ENCODE results near the gene SAMHD1.

GRCh38 chr20:36908603-36909002, 42.9 kb downstream of the SAMHD1 start:
- TF ChIP-seq CTCF (IDR thresholded peaks at IDR 0.05; ENCODE audit: insufficient read depth, low read length, poor library complexity, severe bottlenecking) (no peak), EZH2phosphoT487 (conservative IDR thresholded peaks at IDR 0.05; ENCODE audit: low read length) (no peak)

All from SU-DHL-6 (cell line).